HepG2 (cell line): ENCODE data around the gene MYEOV.

Experiments used
- AKAP8 ChIP-seq: sonication (generic); formaldehyde crosslinking; IDR thresholded peaks from 2 replicates; pipeline ENCODE4 v1.5.1; 2020; ENCODE audit warnings: mild to moderate bottlenecking, missing genetic modification reagents
- EP300 ChIP-seq, 3 experiments: sonication (generic) in 1 of 3; formaldehyde crosslinking in 1 of 3; IDR thresholded peaks; 2 replicates each; pipeline versions ENCODE4 v1.5.1 to v1.6.1; 2011 to 2020; ENCODE audit warnings: low read depth in 2 of 3, low read length in 2 of 3, borderline replicate concordance in 1 of 3, improper control_type of control experiment in 1 of 3, mild to moderate bottlenecking in 1 of 3, missing genetic modification reagents in 1 of 3, moderate library complexity in 1 of 3
- LCORL ChIP-seq, 2 experiments: fragments of 450-650 bp in 1 of 2; sonication (generic) in 1 of 2; formaldehyde crosslinking in 1 of 2; IDR thresholded peaks; 2 replicates each; pipeline versions ENCODE4 v1.5.0 to v1.6.1; 2017 to 2020; ENCODE audit warnings: antibody characterized with exemption in 1 of 2, missing genetic modification reagents in 1 of 2
- NR2C2 ChIP-seq: sonication (generic); formaldehyde crosslinking; IDR thresholded peaks from 2 replicates; pipeline ENCODE4 v1.4.0; 2020; ENCODE audit warnings: missing genetic modification reagents, mild to moderate bottlenecking, moderate library complexity, borderline replicate concordance
- TF ChIP-seq, protein P1 (sequence below): sonication (generic); formaldehyde crosslinking; IDR thresholded peaks from 2 replicates; pipeline ENCODE4 v1.4.0; 2020; ENCODE audit warnings: mild to moderate bottlenecking, missing genetic modification reagents

- no peak for TF ChIP-seq EP300 (IDR thresholded peaks at IDR 0.05; ENCODE audit: low read depth in 2 of 2, low read length in 2 of 2)
- TF ChIP-seq EP300 (CRISPR knock-in tag; IDR thresholded peaks at IDR 0.05; ENCODE audit: borderline replicate concordance), result no peak
- no peak for TF ChIP-seq NR2C2
- TF ChIP-seq, protein P1, sequence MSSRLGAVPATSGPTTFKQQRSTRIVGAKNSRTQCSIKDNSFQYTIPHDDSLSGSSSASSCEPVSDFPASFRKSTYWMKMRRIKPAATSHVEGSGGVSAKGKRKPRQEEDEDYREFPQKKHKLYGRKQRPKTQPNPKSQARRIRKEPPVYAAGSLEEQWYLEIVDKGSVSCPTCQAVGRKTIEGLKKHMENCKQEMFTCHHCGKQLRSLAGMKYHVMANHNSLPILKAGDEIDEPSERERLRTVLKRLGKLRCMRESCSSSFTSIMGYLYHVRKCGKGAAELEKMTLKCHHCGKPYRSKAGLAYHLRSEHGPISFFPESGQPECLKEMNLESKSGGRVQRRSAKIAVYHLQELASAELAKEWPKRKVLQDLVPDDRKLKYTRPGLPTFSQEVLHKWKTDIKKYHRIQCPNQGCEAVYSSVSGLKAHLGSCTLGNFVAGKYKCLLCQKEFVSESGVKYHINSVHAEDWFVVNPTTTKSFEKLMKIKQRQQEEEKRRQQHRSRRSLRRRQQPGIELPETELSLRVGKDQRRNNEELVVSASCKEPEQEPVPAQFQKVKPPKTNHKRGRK, result no peak
- no peak for TF ChIP-seq LCORL (IDR thresholded peaks at IDR 0.05)
- TF ChIP-seq LCORL (CRISPR knock-in tag; IDR thresholded peaks at IDR 0.05), result no peak
- no peak for TF ChIP-seq AKAP8 (CRISPR knock-in tag)
These were observed 14.0 kb downstream of the MYEOV start for GRCh38 chr11:69307871-69308431.
